Liver (tissue), 3 donors: ENCODE data around the gene SLC25A45.

Experiments used
- CTCF ChIP-seq: fragments of 150-350 bp; IDR thresholded peaks from 2 replicates; pipeline ENCODE4 v1.5.1; 2017; ENCODE audit warnings: improper control_type of control experiment, low read depth, low read length; ENCODE audit not compliant: missing input control
- NR2F2 ChIP-seq: IDR thresholded peaks from 2 replicates; pipeline ENCODE4 v1.6.1; 2016; ENCODE audit warnings: antibody characterized with exemption
- TAF1 ChIP-seq: conservative IDR thresholded peaks from 2 replicates; pipeline ENCODE4 v1.6.1; 2016; ENCODE audit warnings: antibody characterized with exemption, mild to moderate bottlenecking
- donor health status: healthy.
- donor health status: healthy.

DNA sequence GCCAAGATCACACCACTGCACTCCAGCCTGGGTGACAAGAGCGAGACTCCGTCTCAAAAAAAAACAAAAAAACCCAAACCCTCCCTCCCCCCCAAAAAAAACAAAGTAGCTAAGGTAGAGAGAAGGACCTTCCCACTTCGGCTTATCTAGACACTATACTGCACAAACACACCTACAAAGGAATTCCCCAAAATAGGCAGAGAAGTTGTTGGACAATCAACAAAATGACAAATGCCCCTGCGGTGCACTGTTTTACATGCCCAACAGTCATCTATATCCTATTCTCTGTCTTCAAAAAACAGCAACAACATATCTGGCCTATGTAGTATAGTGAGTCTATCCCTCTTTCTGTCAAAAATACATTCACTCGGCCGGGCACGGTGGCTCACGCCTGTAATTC, 55.4 kb downstream of the SLC25A45 start:
- TF ChIP-seq NR2F2 (no peak), CTCF (no peak), TAF1 (no peak)
